ENCODE results near the gene FAM186B.

The FAM186B gene

DNA sequence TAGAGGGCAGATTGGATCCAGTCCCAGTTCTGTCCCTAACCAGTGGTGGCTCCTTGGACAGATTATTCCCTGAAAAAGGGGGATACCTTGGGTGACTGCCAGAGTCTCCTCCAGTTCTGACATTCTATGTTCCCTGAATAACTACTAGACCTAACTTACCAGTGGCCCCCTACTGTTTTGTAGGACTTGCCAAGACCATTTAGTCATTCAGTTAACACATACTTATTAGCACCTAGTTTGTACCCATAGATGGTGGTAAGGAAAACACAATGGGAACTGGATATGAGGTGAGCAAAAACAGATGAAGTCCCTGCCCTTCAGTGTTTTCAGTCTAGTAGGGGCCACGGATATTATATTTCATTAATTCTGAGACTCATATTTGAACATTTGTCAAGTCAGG lies 21.4 kb upstream of the FAM186B start:
- CTCF ChIA-PET = interaction anchor here (0.5 kb wide), 1 partner anchor 342 kb away, joined by 3 read pairs; no protein-coding TSS in a partner anchor
- TF ChIP-seq SP7 (tag by site-specific recombination; IDR thresholded peaks at IDR 0.05) (no peak), IKZF3 (tag by site-specific recombination; IDR thresholded peaks at IDR 0.05) (0 out of 2 replicates have a peak, but pooled peaks have one; percentile 24), BCL11A (tag by site-specific recombination; IDR thresholded peaks at IDR 0.05; ENCODE audit: low read depth) (no peak), GLIS1 (tag by site-specific recombination; IDR thresholded peaks at IDR 0.05) (peak; percentile 91)
- TF ChIP-seq, protein P1, sequence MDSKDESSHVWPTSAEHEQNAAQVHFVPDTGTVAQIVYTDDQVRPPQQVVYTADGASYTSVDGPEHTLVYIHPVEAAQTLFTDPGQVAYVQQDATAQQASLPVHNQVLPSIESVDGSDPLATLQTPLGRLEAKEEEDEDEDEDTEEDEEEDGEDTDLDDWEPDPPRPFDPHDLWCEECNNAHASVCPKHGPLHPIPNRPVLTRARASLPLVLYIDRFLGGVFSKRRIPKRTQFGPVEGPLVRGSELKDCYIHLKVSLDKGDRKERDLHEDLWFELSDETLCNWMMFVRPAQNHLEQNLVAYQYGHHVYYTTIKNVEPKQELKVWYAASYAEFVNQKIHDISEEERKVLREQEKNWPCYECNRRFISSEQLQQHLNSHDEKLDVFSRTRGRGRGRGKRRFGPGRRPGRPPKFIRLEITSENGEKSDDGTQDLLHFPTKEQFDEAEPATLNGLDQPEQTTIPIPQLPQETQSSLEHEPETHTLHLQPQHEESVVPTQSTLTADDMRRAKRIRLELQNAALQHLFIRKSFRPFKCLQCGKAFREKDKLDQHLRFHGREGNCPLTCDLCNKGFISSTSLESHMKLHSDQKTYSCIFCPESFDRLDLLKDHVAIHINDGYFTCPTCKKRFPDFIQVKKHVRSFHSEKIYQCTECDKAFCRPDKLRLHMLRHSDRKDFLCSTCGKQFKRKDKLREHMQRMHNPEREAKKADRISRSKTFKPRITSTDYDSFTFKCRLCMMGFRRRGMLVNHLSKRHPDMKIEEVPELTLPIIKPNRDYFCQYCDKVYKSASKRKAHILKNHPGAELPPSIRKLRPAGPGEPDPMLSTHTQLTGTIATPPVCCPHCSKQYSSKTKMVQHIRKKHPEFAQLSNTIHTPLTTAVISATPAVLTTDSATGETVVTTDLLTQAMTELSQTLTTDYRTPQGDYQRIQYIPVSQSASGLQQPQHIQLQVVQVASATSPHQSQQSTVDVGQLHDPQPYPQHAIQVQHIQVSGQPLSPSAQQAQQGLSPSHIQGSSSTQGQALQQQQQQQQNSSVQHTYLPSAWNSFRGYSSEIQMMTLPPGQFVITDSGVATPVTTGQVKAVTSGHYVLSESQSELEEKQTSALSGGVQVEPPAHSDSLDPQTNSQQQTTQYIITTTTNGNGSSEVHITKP (tag by site-specific recombination; IDR thresholded peaks at IDR 0.05) = peak; percentile 28; the same call in 1 of the 2 replicates
- Histone ChIP-seq H3K4me1 (ENCODE audit: control insufficient read depth, insufficient read depth, low read length) (no peaks in the 10 kb centered on the region), H3K27ac (ENCODE audit: extremely low read depth, low read depth, low read length) (no peak overlapping the region), H3K36me3 (ENCODE audit: control insufficient read depth in 2 of 2, insufficient read depth in 1 of 2, low read length in 2 of 2) (peaks cover 0 to 2% of the 10 kb centered on the region in 2 experiments; a peak in 1 of 3 replicates), H3K4me3 (ENCODE audit: low read depth, low read length) (no peak overlapping the region), H3K9me3 (ENCODE audit: control insufficient read depth, insufficient read depth, low read depth, low read length) (no peaks in the 10 kb centered on the region)
- POLR2A ChIA-PET = no interaction called here

DNA sequence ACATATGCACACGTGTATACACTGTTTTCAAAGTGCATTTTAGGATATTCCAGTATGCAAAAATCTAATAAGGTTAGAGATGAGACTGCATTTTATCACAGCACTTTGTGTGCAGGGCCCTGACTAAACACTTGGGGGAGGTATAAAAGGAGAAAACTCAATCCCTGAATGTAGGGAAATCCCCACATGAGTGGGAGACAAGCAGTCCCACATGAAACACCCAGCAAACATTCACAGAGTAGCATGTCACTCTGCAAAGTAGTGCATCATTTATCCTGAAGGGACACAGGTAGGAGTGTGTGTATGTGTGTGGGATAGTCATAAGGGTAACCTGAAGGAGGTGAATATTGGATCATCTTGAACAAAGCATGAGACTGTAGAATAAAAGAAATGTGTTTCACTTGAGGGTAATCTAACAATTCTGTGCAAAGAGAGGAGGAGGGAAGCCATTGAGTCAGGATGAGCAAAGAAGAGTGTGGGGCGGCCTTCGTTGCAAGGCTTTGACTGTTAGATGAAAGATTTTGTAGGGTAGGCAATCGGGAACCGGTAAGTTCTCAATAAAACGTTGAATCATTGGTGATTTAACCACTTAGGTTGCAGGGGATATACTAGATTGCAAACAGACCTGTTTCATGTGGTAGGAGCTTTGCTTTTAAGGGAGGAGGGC lies 20.9 kb upstream of the FAM186B start:
- no peaks in the 10 kb centered on the region for H3K36me3 ChIP-seq (ENCODE audit: control insufficient read depth in 2 of 2, insufficient read depth in 1 of 2, low read length in 2 of 2)
- H3K4me3 ChIP-seq (ENCODE audit: low read depth, low read length) = no peak overlapping the region
- H3K27ac ChIP-seq (ENCODE audit: extremely low read depth, low read depth, low read length) = no peak overlapping the region
- TF ChIP-seq EGR2 (tag by site-specific recombination; IDR thresholded peaks at IDR 0.05; ENCODE audit: low read depth) (peak; percentile 88), ZNF426 (tag by site-specific recombination; IDR thresholded peaks at IDR 0.05) (no peak), GLI2 (tag by site-specific recombination; IDR thresholded peaks at IDR 0.05; ENCODE audit: borderline replicate concordance, low read depth) (no peak), ZFHX2 (tag by site-specific recombination; conservative IDR thresholded peaks at IDR 0.05) (peak; percentile 80), SP2 (tag by site-specific recombination; IDR thresholded peaks at IDR 0.05) (no peak), ZNF654 (tag by site-specific recombination; IDR thresholded peaks at IDR 0.05; ENCODE audit: low read depth) (no peak)
- no peaks in the 10 kb centered on the region for H3K9me3 ChIP-seq (ENCODE audit: control insufficient read depth, insufficient read depth, low read depth, low read length)
- POLR2A ChIA-PET = no interaction called here
- CTCF ChIA-PET = no interaction called here
- H3K4me1 ChIP-seq (ENCODE audit: control insufficient read depth, insufficient read depth, low read length) = no peaks in the 10 kb centered on the region

DNA sequence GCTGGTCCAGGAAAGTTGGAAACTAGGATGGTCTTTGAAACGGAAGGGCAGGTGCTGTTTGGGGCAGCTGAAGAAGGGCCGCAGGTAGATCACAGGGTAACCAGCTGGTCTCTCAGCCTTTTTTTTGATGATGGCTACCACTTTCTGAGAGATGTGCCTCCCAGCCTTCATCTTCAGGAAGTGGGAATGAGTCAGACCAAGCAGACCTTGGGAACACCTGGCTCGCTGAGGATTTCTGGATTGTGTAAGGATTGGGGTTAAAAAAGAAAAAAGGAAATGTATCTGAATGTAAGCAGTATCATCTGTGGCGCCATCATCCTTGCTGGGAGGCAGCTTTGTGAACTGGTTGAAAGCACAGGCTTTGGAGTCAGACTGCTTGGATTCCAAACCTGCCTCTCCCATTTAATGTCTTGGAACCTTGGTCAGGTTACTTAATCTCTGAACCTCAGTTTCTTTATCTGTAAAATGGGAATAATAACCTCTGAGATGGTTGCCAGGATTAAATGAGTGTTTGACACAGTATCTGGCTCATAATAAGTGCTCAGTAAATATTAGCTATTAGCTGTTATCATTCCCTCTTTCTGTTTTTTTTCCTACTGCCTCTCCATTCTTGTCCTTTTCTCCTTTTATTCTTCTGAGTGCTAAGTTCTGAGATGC lies 19.6 kb upstream of the FAM186B start:
- H3K4me1 ChIP-seq (ENCODE audit: control insufficient read depth, insufficient read depth, low read length) = no peaks in the 10 kb centered on the region
- CTCF ChIA-PET = interaction anchor here (0.5 to 2.6 kb wide), 5 partner anchors 8 to 320 kb away, joined by 3 to 20 read pairs (median 7); no protein-coding TSS in a partner anchor
- POLR2A ChIA-PET = interaction anchor here (0.7 kb wide), 1 partner anchor 153 kb away, joined by 3 read pairs; no protein-coding TSS in a partner anchor
- no peak for TF ChIP-seq WT1 (tag by site-specific recombination; IDR thresholded peaks at IDR 0.05)
- TF ChIP-seq ZSCAN16 (tag by site-specific recombination; IDR thresholded peaks at IDR 0.05) = no peak
- TF ChIP-seq, protein P2, sequence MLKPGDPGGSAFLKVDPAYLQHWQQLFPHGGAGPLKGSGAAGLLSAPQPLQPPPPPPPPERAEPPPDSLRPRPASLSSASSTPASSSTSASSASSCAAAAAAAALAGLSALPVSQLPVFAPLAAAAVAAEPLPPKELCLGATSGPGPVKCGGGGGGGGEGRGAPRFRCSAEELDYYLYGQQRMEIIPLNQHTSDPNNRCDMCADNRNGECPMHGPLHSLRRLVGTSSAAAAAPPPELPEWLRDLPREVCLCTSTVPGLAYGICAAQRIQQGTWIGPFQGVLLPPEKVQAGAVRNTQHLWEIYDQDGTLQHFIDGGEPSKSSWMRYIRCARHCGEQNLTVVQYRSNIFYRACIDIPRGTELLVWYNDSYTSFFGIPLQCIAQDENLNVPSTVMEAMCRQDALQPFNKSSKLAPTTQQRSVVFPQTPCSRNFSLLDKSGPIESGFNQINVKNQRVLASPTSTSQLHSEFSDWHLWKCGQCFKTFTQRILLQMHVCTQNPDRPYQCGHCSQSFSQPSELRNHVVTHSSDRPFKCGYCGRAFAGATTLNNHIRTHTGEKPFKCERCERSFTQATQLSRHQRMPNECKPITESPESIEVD (tag by site-specific recombination; IDR thresholded peaks at IDR 0.05) = no peak
- no peak for TF ChIP-seq GLIS1 (tag by site-specific recombination; IDR thresholded peaks at IDR 0.05)
- TF ChIP-seq ZNF548 (tag by site-specific recombination; IDR thresholded peaks at IDR 0.05) = no peak
- TF ChIP-seq ZNF292 (tag by site-specific recombination; IDR thresholded peaks at IDR 0.05; ENCODE audit: borderline replicate concordance, low read depth) = no peak
- TF ChIP-seq ZSCAN23 (tag by site-specific recombination; IDR thresholded peaks at IDR 0.05) = no peak
- TF ChIP-seq SP3 (tag by site-specific recombination; IDR thresholded peaks at IDR 0.05) = no peak
- no peak for TF ChIP-seq ZNF658 (tag by site-specific recombination; IDR thresholded peaks at IDR 0.05)
- TF ChIP-seq ZNF211 (tag by site-specific recombination; IDR thresholded peaks at IDR 0.05; ENCODE audit: low read depth) = no peak
- no peak for TF ChIP-seq ZNF223 (tag by site-specific recombination; IDR thresholded peaks at IDR 0.05)
- TF ChIP-seq ZNF677 (tag by site-specific recombination; IDR thresholded peaks at IDR 0.05) = no peak
- TF ChIP-seq, protein P3, sequence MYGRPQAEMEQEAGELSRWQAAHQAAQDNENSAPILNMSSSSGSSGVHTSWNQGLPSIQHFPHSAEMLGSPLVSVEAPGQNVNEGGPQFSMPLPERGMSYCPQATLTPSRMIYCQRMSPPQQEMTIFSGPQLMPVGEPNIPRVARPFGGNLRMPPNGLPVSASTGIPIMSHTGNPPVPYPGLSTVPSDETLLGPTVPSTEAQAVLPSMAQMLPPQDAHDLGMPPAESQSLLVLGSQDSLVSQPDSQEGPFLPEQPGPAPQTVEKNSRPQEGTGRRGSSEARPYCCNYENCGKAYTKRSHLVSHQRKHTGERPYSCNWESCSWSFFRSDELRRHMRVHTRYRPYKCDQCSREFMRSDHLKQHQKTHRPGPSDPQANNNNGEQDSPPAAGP (tag by site-specific recombination; IDR thresholded peaks at IDR 0.05) = no peak
- TF ChIP-seq ZNF596 (tag by site-specific recombination; IDR thresholded peaks at IDR 0.05) = no peak
- TF ChIP-seq ZBTB48 (tag by site-specific recombination; IDR thresholded peaks at IDR 0.05) = no peak
- no peak for TF ChIP-seq YY1 (tag by site-specific recombination; IDR thresholded peaks at IDR 0.05)

More for the DNA sequence above, 19.6 kb upstream of the FAM186B start:
- no peak overlapping the region for H3K27ac ChIP-seq (ENCODE audit: extremely low read depth, low read depth, low read length)
- H3K4me3 ChIP-seq (ENCODE audit: low read depth, low read length) = no peak overlapping the region
- no peaks in the 10 kb centered on the region for H3K9me3 ChIP-seq (ENCODE audit: control insufficient read depth, insufficient read depth, low read depth, low read length)
- no peaks in the 10 kb centered on the region for H3K36me3 ChIP-seq (ENCODE audit: control insufficient read depth in 2 of 2, insufficient read depth in 1 of 2, low read length in 2 of 2)

Data from HEK293 (cell line).